Karpas-422 (cell line): Measurements from ENCODE around the gene FHIT. TPM values are rescaled to one million over a fixed set of nuclear protein-coding genes. Genes with fewer than 3 reads are reported as not detected.

Experiments
- DNase-seq: peaks from one replicate; pipeline ENCODE4 v3.0.0-alpha.2; 2015
- H2AFZ ChIP-seq: fragments of 200-600 bp; sonication (generic); 2 replicates; pipeline ENCODE4 v1.6.1; 2014; ENCODE audit warnings: antibody characterized with exemption, low read length, mixed read lengths
- H3K27ac ChIP-seq: fragments of 200-600 bp; sonication (generic); 2 replicates; pipeline ENCODE4 v1.5.1; 2014; ENCODE audit warnings: mild to moderate bottlenecking, low read length, moderate library complexity
- H3K27me3 ChIP-seq: fragments of 200-600 bp; sonication (generic); 2 replicates; pipeline ENCODE4 v1.6.1; 2014; ENCODE audit warnings: low read length, mixed read lengths
- H3K36me3 ChIP-seq: fragments of 200-600 bp; sonication (generic); 2 replicates; pipeline ENCODE4 v1.6.1; 2014; ENCODE audit warnings: low read length, mixed read lengths; ENCODE audit not compliant: insufficient read depth
- H3K4me1 ChIP-seq: fragments of 200-600 bp; sonication (generic); 2 replicates; pipeline ENCODE4 v1.6.1; 2014; ENCODE audit warnings: mild to moderate bottlenecking, low read length, mixed read lengths
- H3K4me2 ChIP-seq: fragments of 200-600 bp; sonication (generic); 2 replicates; pipeline ENCODE4 v1.6.1; 2014; ENCODE audit warnings: low read length, low read depth, mild to moderate bottlenecking; ENCODE audit not compliant: poor library complexity, severe bottlenecking
- H3K4me3 ChIP-seq: fragments of 200-600 bp; sonication (generic); 2 replicates; pipeline ENCODE4 v1.5.1; 2014; ENCODE audit warnings: mild to moderate bottlenecking, antibody characterized with exemption, low read length, mixed read lengths
- H3K79me2 ChIP-seq: fragments of 200-600 bp; sonication (generic); 2 replicates; pipeline ENCODE4 v1.6.1; 2014; ENCODE audit warnings: mild to moderate bottlenecking, low read length, mixed read lengths
- H3K9ac ChIP-seq: fragments of 200-600 bp; sonication (generic); 2 replicates; pipeline ENCODE4 v1.6.0; 2014; ENCODE audit warnings: low read length
- H3K9me2 ChIP-seq: fragments of 200-600 bp; sonication (generic), shearing (Covaris generic); replicated peaks from 2 replicates; pipeline ENCODE4 v1.6.0; 2014; ENCODE audit warnings: mild to moderate bottlenecking, low read length, moderate library complexity; ENCODE audit not compliant: insufficient read depth
- H3K9me3 ChIP-seq: fragments of 300-700, 200-600 bp; sonication (generic); 2 replicates; pipeline ENCODE4 v1.6.1; 2014; ENCODE audit warnings: low read length, mixed read lengths
- H4K20me1 ChIP-seq: fragments of 200-600 bp; sonication (generic); 2 replicates; pipeline ENCODE4 v1.6.1; 2014; ENCODE audit warnings: mild to moderate bottlenecking, antibody characterized with exemption, low read length, low read depth; ENCODE audit not compliant: insufficient read depth
- total RNA-seq: library from RNA; depleted of rRNA; stranded (reverse); fragments of >200 nt; shearing (Covaris generic); gene quantifications from 2 replicates; pipeline ENCODE4 v1.2.3, GENCODE V29; 2014; ENCODE audit warnings: low replicate concordance

Gene FHIT
- total RNA-seq, 1 experiment from 2014 or later, result not detected

DNA sequence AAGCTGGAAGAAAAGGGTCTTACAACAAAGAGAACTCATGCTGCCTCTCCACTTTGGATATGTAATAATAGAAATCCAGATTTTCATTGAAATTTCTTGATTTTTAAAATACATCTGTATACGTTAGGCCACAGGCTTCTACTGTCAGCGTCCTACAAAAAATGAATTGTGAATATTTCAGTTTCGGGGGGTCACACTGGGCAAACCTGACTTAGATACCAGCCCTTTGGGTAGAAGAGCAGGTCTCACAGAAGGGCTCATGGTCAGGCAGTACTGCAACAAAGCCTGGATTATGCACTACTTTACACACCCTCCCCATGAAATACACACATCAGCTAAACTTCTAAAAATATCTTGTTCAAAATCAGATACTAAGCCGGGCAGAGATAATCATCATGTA, 294.5 kb downstream of the FHIT start:
- Histone ChIP-seq H3K9me2 (no peaks in the 10 kb centered on the region), H3K27me3 (no peaks in the 10 kb centered on the region), H3K79me2 (no peaks in the 10 kb centered on the region), H3K9me3 (peaks cover 36% of the 10 kb centered on the region), H2AFZ (no peak overlapping the region), H3K9ac (no peak overlapping the region), H3K4me2 (no peak overlapping the region), H3K27ac (no peak overlapping the region), H3K36me3 (no peaks in the 10 kb centered on the region), H3K4me1 (no peaks in the 10 kb centered on the region), H3K4me3 (no peak overlapping the region), H4K20me1 (no peaks in the 10 kb centered on the region)
- DNase-seq, result no peak

GRCh38 chr3:60955034-60955433, 296.2 kb downstream of the FHIT start:
- no peaks in the 10 kb centered on the region for H3K36me3 ChIP-seq
- no peaks in the 10 kb centered on the region for H3K4me1 ChIP-seq
- H3K9ac ChIP-seq, result no peak overlapping the region
- no peak overlapping the region for H3K4me2 ChIP-seq
- peaks cover 46% of the 10 kb centered on the region for H3K9me3 ChIP-seq
- no peak overlapping the region for H2AFZ ChIP-seq
- H3K79me2 ChIP-seq, result no peaks in the 10 kb centered on the region
- no peak overlapping the region for H3K27ac ChIP-seq
- no peaks in the 10 kb centered on the region for H4K20me1 ChIP-seq
- no peak for DNase-seq
- no peak overlapping the region for H3K4me3 ChIP-seq
- no peaks in the 10 kb centered on the region for H3K9me2 ChIP-seq
- H3K27me3 ChIP-seq, result no peaks in the 10 kb centered on the region

- Histone ChIP-seq H3K36me3 (no peaks in the 10 kb centered on the region), H3K79me2 (no peaks in the 10 kb centered on the region), H3K9ac (no peak overlapping the region), H2AFZ (no peak overlapping the region), H3K27ac (no peak overlapping the region), H3K9me2 (no peaks in the 10 kb centered on the region), H4K20me1 (no peaks in the 10 kb centered on the region), H3K4me2 (no peak overlapping the region), H3K4me1 (no peaks in the 10 kb centered on the region), H3K9me3 (peaks cover 50% of the 10 kb centered on the region), H3K4me3 (no peak overlapping the region), H3K27me3 (no peaks in the 10 kb centered on the region)
- DNase-seq, result no peak
These were observed 297.2 kb downstream of the FHIT start for GRCh38 chr3:60954048-60954447.

- H3K36me3 ChIP-seq, result no peaks in the 10 kb centered on the region
- DNase-seq, result no peak
- H3K4me2 ChIP-seq, result no peak overlapping the region
- H3K27me3 ChIP-seq, result no peaks in the 10 kb centered on the region
- no peaks in the 10 kb centered on the region for H4K20me1 ChIP-seq
- H3K79me2 ChIP-seq, result no peaks in the 10 kb centered on the region
- peaks cover 43% of the 10 kb centered on the region for H3K9me3 ChIP-seq
- no peaks in the 10 kb centered on the region for H3K4me1 ChIP-seq
- no peak overlapping the region for H2AFZ ChIP-seq
- no peak overlapping the region for H3K27ac ChIP-seq
- H3K4me3 ChIP-seq, result no peak overlapping the region
- no peaks in the 10 kb centered on the region for H3K9me2 ChIP-seq
- H3K9ac ChIP-seq, result no peak overlapping the region
These were observed 297.9 kb downstream of the FHIT start for GRCh38 chr3:60953351-60953750.

- Histone ChIP-seq H3K36me3 (no peaks in the 10 kb centered on the region), H3K27ac (no peak overlapping the region), H3K9ac (no peak overlapping the region), H3K4me1 (no peaks in the 10 kb centered on the region), H2AFZ (no peak overlapping the region), H3K27me3 (no peaks in the 10 kb centered on the region), H3K4me3 (no peak overlapping the region), H3K79me2 (no peaks in the 10 kb centered on the region), H3K9me3 (peaks cover 37% of the 10 kb centered on the region), H4K20me1 (no peaks in the 10 kb centered on the region), H3K4me2 (no peak overlapping the region), H3K9me2 (no peaks in the 10 kb centered on the region)
- no peak for DNase-seq
These were observed 299.2 kb downstream of the FHIT start for GRCh38 chr3:60952055-60952454.

GRCh38 chr3:60949146-60949545, 302.1 kb downstream of the FHIT start:
- no peaks in the 10 kb centered on the region for H3K9me2 ChIP-seq
- H2AFZ ChIP-seq, result no peak overlapping the region
- DNase-seq, result no peak
- no peak overlapping the region for H3K27ac ChIP-seq
- H3K27me3 ChIP-seq, result no peaks in the 10 kb centered on the region
- peaks cover 23% of the 10 kb centered on the region for H3K9me3 ChIP-seq
- H3K79me2 ChIP-seq, result no peaks in the 10 kb centered on the region
- no peak overlapping the region for H3K4me2 ChIP-seq
- no peak overlapping the region for H3K4me3 ChIP-seq
- H3K4me1 ChIP-seq, result no peaks in the 10 kb centered on the region
- H3K9ac ChIP-seq, result no peak overlapping the region
- no peaks in the 10 kb centered on the region for H4K20me1 ChIP-seq
- no peaks in the 10 kb centered on the region for H3K36me3 ChIP-seq

DNA sequence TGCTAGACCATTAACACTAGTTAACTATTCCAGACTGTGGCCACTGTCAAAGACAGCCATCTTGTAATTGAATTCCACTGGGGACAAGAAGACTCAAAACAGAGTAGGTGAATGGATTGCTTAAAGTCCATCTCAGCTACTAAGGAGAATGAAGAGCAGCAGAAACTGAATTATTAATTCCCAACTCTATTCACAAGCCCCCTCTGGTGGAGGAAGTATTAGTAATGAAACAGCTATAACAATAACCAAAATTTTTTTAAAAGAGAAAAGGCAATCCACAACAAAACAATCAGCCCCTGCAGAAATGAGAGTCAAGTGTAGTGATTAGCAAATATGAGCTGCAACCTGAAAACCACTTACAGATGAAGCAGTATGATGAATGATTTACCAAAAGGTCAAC, 302.8 kb downstream of the FHIT start:
- Histone ChIP-seq H4K20me1 (no peaks in the 10 kb centered on the region), H3K9me2 (no peaks in the 10 kb centered on the region), H3K4me3 (no peak overlapping the region), H3K36me3 (no peaks in the 10 kb centered on the region), H3K4me1 (no peaks in the 10 kb centered on the region), H3K9me3 (peaks cover 26% of the 10 kb centered on the region), H3K9ac (no peak overlapping the region), H3K27ac (no peak overlapping the region), H2AFZ (no peak overlapping the region), H3K27me3 (no peaks in the 10 kb centered on the region), H3K4me2 (no peak overlapping the region), H3K79me2 (no peaks in the 10 kb centered on the region)
- DNase-seq, result no peak

- Histone ChIP-seq H4K20me1 (no peaks in the 10 kb centered on the region), H3K9ac (no peak overlapping the region), H3K27me3 (no peaks in the 10 kb centered on the region), H2AFZ (no peak overlapping the region), H3K4me1 (no peaks in the 10 kb centered on the region), H3K27ac (no peak overlapping the region), H3K9me3 (peaks cover 23% of the 10 kb centered on the region), H3K4me2 (no peak overlapping the region), H3K79me2 (no peaks in the 10 kb centered on the region), H3K9me2 (no peaks in the 10 kb centered on the region), H3K4me3 (no peak overlapping the region), H3K36me3 (no peaks in the 10 kb centered on the region)
- DNase-seq, result no peak
These were observed 315.5 kb downstream of the FHIT start for GRCh38 chr3:60935709-60936108.

GRCh38 chr3:60933824-60934223, 317.4 kb downstream of the FHIT start:
- no peak for DNase-seq
- Histone ChIP-seq H2AFZ (no peak overlapping the region), H3K9ac (no peak overlapping the region), H3K9me3 (peaks cover 23% of the 10 kb centered on the region), H3K79me2 (no peaks in the 10 kb centered on the region), H3K9me2 (no peaks in the 10 kb centered on the region), H3K36me3 (no peaks in the 10 kb centered on the region), H3K27me3 (no peaks in the 10 kb centered on the region), H3K4me3 (no peak overlapping the region), H4K20me1 (no peaks in the 10 kb centered on the region), H3K4me1 (no peaks in the 10 kb centered on the region), H3K4me2 (no peak overlapping the region), H3K27ac (no peak overlapping the region)
